B cell (primary cell): ENCODE measurements around the gene SLC25A21. TPM values are rescaled to one million over a fixed set of nuclear protein-coding genes. Genes with fewer than 3 reads are reported as not detected.

Experiments used
- ATAC-seq: fragments of 200-7000 bp; cut with Tn5 transposase; one replicate; pipeline ENCODE4 v1.10.0; 2021; ENCODE audit warnings: low read depth, mild to moderate bottlenecking, moderate number of reproducible peaks, moderate library complexity
- CTCF ChIA-PET: fragments of 350-600 bp; sonication (Branson Sonifier 250); formaldehyde crosslinking; loops from one replicate; lab custom pipeline; 2021; ENCODE audit warnings: antibody characterized with exemption, inconsistent platforms; lab: Charles Lee
- POLR2A ChIA-PET: fragments of 350-600 bp; sonication (Branson Sonifier 250); formaldehyde crosslinking; loops from one replicate; lab custom pipeline; 2021; ENCODE audit warnings: antibody characterized with exemption; lab: Charles Lee
- DNase-seq: peaks from one replicate; pipeline ENCODE4 v3.0.0; 2013
- H2AFZ ChIP-seq: 2 replicates; pipeline ENCODE4 v1.6.1; 2012; ENCODE audit warnings: mild to moderate bottlenecking, low read depth, low read length; ENCODE audit not compliant: insufficient read depth, poor library complexity, severe bottlenecking
- H3K27ac ChIP-seq, 2 donors: 1 replicate in 1 of 2; 2 replicates in 1 of 2; pipeline ENCODE4 v1.5.1; 2012 to 2013; ENCODE audit warnings: low read length in 2 of 2, mild to moderate bottlenecking in 2 of 2, moderate library complexity in 1 of 2
- H3K27me3 ChIP-seq, 4 experiments: fragments of 200-600 bp in 1 of 4; sonication (generic) in 1 of 4; replicated peaks in 1 of 4; 1 replicate in 2 of 4; 2 replicates in 2 of 4; pipeline versions ENCODE4 v1.6.1 to v1.7.0; 2013 to 2016; ENCODE audit warnings: low read length in 3 of 4, mild to moderate bottlenecking in 2 of 4, mixed read lengths in 1 of 4, moderate library complexity in 1 of 4; ENCODE audit not compliant: insufficient read depth in 4 of 4, control insufficient read depth in 3 of 4; ENCODE audit errors: control extremely low read depth in 1 of 4
- H3K36me3 ChIP-seq, 2 experiments: replicated peaks in 1 of 2; 1 replicate in 1 of 2; 2 replicates in 1 of 2; pipeline versions ENCODE4 v1.6.1 to v1.7.1; 2013; ENCODE audit warnings: low read length in 1 of 2; ENCODE audit not compliant: insufficient read depth in 2 of 2, control insufficient read depth in 1 of 2; ENCODE audit errors: control extremely low read depth in 1 of 2, extremely low read depth in 1 of 2
- H3K4me1 ChIP-seq, 2 donors: fragments of 200-600 bp in 1 of 2; sonication (generic) in 1 of 2; 1 replicate in 1 of 2; 2 replicates in 1 of 2; pipeline versions ENCODE4 v1.5.1 to v1.6.1; 2013 to 2017; ENCODE audit warnings: low read length in 2 of 2; ENCODE audit not compliant: control insufficient read depth in 2 of 2, insufficient read depth in 2 of 2
- H3K4me2 ChIP-seq: replicated peaks from 2 replicates; pipeline ENCODE3; 2012; ENCODE audit warnings: mild to moderate bottlenecking, low read depth, low read length; ENCODE audit not compliant: poor library complexity, severe bottlenecking
- H3K4me3 ChIP-seq, 5 experiments: fragments of 200-600 bp in 1 of 5; sonication (generic) in 1 of 5; 1 replicate in 3 of 5; 2 replicates in 2 of 5; pipeline versions ENCODE4 v1.5.1 to v1.7.0; 2011 to 2016; ENCODE audit warnings: low read length in 4 of 5, mild to moderate bottlenecking in 4 of 5, low read depth in 2 of 5, control low read depth in 1 of 5, moderate library complexity in 1 of 5; ENCODE audit not compliant: insufficient read depth in 1 of 5; ENCODE audit errors: control extremely low read depth in 1 of 5, extremely low read depth in 1 of 5
- H3K79me2 ChIP-seq: fragments of 200-600 bp; sonication (generic); one replicate; pipeline ENCODE4 v1.6.0; 2016; ENCODE audit warnings: low read length; ENCODE audit not compliant: control insufficient read depth, insufficient read depth
- H3K9ac ChIP-seq: fragments of 200-600 bp; sonication (generic); 2 replicates; pipeline ENCODE4 v1.6.1; 2017; ENCODE audit warnings: mild to moderate bottlenecking, low read length, moderate library complexity
- H3K9me3 ChIP-seq, 3 donors: one replicate each; pipeline versions ENCODE4 v1.6.1 to v1.7.1; 2013; ENCODE audit warnings: low read length in 2 of 3; ENCODE audit not compliant: control insufficient read depth in 2 of 3, insufficient read depth in 1 of 3; ENCODE audit errors: control extremely low read depth in 1 of 3
- H4K20me1 ChIP-seq: 2 replicates; pipeline ENCODE4 v1.6.0; 2012; ENCODE audit warnings: mild to moderate bottlenecking, low read length; ENCODE audit not compliant: insufficient read depth, control insufficient read depth, poor library complexity, severe bottlenecking
- H3K27ac Mint-ChIP-seq: one replicate; pipeline ENCODE4 v1.8.0; 2021; ENCODE audit warnings: mixed read lengths
- H3K27me3 Mint-ChIP-seq: one replicate; pipeline ENCODE4 v1.8.0; 2021; ENCODE audit warnings: mixed read lengths
- H3K4me1 Mint-ChIP-seq: one replicate; pipeline ENCODE4 v1.8.0; 2021; ENCODE audit warnings: mixed read lengths
- H3K4me3 Mint-ChIP-seq: one replicate; pipeline ENCODE4 v1.8.0; 2021; ENCODE audit warnings: mixed read lengths
- H3K9me3 Mint-ChIP-seq: one replicate; pipeline ENCODE4 v1.8.0; 2022; ENCODE audit warnings: mixed read lengths; ENCODE audit not compliant: insufficient read depth
- EZH2 ChIP-seq: IDR thresholded peaks from 2 replicates; pipeline ENCODE4 v1.6.1; 2012; ENCODE audit warnings: borderline replicate concordance, low read depth, mild to moderate bottlenecking, moderate library complexity, low read length; ENCODE audit not compliant: insufficient read depth, poor library complexity, severe bottlenecking
- WGBS: methylation state at CpG from one replicate; pipeline ENCODE4 v1.1.5; 2013; ENCODE audit warnings: missing lambda C conversion rate; ENCODE audit not compliant: insufficient coverage; 5-methylcytosine and 5-hydroxymethylcytosine counted together
- intact Hi-C: fragments of 100-400 bp; cut with micrococcal nuclease; formaldehyde crosslinking; loops from one replicate; pipeline ENCODE4 v1.10.0; 2022
- polyA plus RNA-seq: library from polyadenylated mRNA; depleted of rRNA; stranded (reverse); fragments of >200 nt; gene quantifications from 2 replicates; pipeline ENCODE4 v1.2.3, GENCODE V29; 2012
- total RNA-seq, 2 donors: library from RNA; stranded (reverse); fragments of 120-200 nt in 1 of 2; gene quantifications; 1 replicate in 1 of 2; 2 replicates in 1 of 2; pipeline versions ENCODE4 v1.2.3 to v1.2.4, GENCODE V29; 2013 to 2022
- TF ChIP-seq, protein P1 (sequence below): fragments of 200-600 bp; IDR thresholded peaks from one replicate; pipeline ENCODE4 v1.8.0; 2022; ENCODE audit warnings: antibody characterized with exemption, mild to moderate bottlenecking

SLC25A21 gene
- total and polyA plus RNA-seq, 2 donors (not counting 1 experiment from before 2014, with no cell fraction given): not detected

DNA sequence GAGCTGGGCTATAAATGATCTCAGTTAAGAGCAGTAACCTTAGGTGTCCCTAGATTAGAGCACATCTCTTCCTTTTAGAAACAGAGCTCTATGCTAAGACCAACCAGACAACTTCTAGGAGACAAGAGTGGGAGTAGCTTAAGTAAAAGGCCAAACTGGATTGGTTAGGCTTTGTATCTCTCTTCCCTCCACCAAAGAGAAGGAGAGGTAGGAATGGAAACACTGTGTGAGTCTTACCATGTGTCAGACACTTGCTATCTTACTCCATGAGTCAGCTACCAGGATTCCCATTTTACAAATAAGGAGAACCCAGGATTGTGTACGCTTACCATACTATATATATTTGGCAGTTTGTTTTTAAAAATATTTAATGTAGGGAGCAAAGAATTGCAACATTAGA, 387.9 kb downstream of the SLC25A21 start:
- TF ChIP-seq, protein P1, sequence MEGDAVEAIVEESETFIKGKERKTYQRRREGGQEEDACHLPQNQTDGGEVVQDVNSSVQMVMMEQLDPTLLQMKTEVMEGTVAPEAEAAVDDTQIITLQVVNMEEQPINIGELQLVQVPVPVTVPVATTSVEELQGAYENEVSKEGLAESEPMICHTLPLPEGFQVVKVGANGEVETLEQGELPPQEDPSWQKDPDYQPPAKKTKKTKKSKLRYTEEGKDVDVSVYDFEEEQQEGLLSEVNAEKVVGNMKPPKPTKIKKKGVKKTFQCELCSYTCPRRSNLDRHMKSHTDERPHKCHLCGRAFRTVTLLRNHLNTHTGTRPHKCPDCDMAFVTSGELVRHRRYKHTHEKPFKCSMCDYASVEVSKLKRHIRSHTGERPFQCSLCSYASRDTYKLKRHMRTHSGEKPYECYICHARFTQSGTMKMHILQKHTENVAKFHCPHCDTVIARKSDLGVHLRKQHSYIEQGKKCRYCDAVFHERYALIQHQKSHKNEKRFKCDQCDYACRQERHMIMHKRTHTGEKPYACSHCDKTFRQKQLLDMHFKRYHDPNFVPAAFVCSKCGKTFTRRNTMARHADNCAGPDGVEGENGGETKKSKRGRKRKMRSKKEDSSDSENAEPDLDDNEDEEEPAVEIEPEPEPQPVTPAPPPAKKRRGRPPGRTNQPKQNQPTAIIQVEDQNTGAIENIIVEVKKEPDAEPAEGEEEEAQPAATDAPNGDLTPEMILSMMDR: no peak
- no peak for TF ChIP-seq EZH2
- Histone ChIP-seq H3K4me1 (no peaks in the 10 kb centered on the region), H3K9me3 (peaks cover 0 to 1% (median 0%) of the 10 kb centered on the region in 3 donors), H3K4me2 (no peak overlapping the region), H4K20me1 (no peaks in the 10 kb centered on the region), H2AFZ (no peak overlapping the region), H3K9ac (no peak overlapping the region), H3K79me2 (no peaks in the 10 kb centered on the region), H3K36me3 (no peaks in the 10 kb centered on the region), H3K4me3 (no peak overlapping the region), H3K27ac (no peak overlapping the region), H3K27me3 (no peaks in the 10 kb centered on the region)
- ChIA-PET CTCF (no interaction called here), POLR2A (no interaction called here)
- intact Hi-C loops: no loop called here
- H3K9me3 Mint-ChIP-seq: peaks cover 6% of the 10 kb centered on the region
- no peak overlapping the region for H3K27ac Mint-ChIP-seq
- ATAC-seq (no peak), DNase-seq (no peak)
- WGBS: no CpG with 5 or more reads among the region's 1 CpG
- H3K27me3 Mint-ChIP-seq: no peaks in the 10 kb centered on the region
- no peak overlapping the region for H3K4me3 Mint-ChIP-seq
- no peaks in the 10 kb centered on the region for H3K4me1 Mint-ChIP-seq

DNA sequence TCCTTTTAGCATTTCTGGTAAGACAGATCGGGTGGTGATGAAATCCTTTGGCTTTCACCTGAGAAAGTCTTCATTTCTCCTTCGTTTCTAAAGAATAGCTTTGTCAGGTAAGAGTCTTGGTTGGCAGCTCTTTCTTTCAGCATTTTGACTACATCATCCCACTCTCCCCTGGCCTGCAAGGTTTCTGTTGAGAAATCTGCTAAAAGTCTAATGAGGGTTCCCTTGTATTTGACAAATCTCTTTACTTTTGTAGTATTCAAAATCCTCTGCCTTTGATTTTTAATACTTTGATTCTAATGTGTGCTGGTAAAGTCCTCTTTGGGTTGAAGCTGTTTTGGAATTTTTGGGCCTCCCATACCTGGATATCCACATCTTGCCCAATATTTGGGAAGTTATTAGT, 390.5 kb downstream of the SLC25A21 start:
- WGBS: no CpG with 5 or more reads among the region's 2 CpGs
- H2AFZ ChIP-seq: no peak overlapping the region
- no peak overlapping the region for H3K4me3 ChIP-seq
- H3K27me3 Mint-ChIP-seq: no peaks in the 10 kb centered on the region
- CTCF ChIA-PET: no interaction called here
- ATAC-seq (no peak), DNase-seq (no peak)
- H3K9me3 ChIP-seq: peaks cover 0 to 1% (median under 1%) of the 10 kb centered on the region in 3 donors
- H3K36me3 ChIP-seq: no peaks in the 10 kb centered on the region
- intact Hi-C loops: no loop called here
- H3K4me3 Mint-ChIP-seq: no peak overlapping the region
- POLR2A ChIA-PET: no interaction called here
- no peak overlapping the region for H3K9ac ChIP-seq
- no peaks in the 10 kb centered on the region for H3K4me1 ChIP-seq
- no peak overlapping the region for H3K4me2 ChIP-seq
- no peak overlapping the region for H3K27ac Mint-ChIP-seq
- no peaks in the 10 kb centered on the region for H3K4me1 Mint-ChIP-seq
- TF ChIP-seq, protein P1: no peak
- TF ChIP-seq EZH2: no peak
- H3K9me3 Mint-ChIP-seq: peaks cover 11% of the 10 kb centered on the region
- H4K20me1 ChIP-seq: no peaks in the 10 kb centered on the region
- H3K27me3 ChIP-seq: no peaks in the 10 kb centered on the region
- no peak overlapping the region for H3K27ac ChIP-seq
- no peaks in the 10 kb centered on the region for H3K79me2 ChIP-seq
